GM08714 (cell line): ENCODE results near the gene DCX.

ENCODE experiments used
- H3K4me3 ChIP-seq: fragments of 200-500 bp; sonication (Bioruptor generic); 2 replicates; pipeline ENCODE4 v1.5.1; 2014; ENCODE audit warnings: mild to moderate bottlenecking, low read length, inconsistent platforms
- ZNF274 ChIP-seq: IDR thresholded peaks from 2 replicates; pipeline ENCODE4 v1.6.1; 2012; ENCODE audit warnings: mild to moderate bottlenecking, low read depth, low read length

DCX gene

GRCh38 chrX:111302284-111302683 is 109.7 kb downstream of the DCX start:
- TF ChIP-seq ZNF274 = no peak
- no peak overlapping the region for H3K4me3 ChIP-seq

GRCh38 chrX:111288841-111289240 is 123.2 kb downstream of the DCX start:
- H3K4me3 ChIP-seq = no peak overlapping the region
- no peak for TF ChIP-seq ZNF274

GRCh38 chrX:111284631-111285293 is 127.2 kb downstream of the DCX start:
- H3K4me3 ChIP-seq = no peak overlapping the region
- no peak for TF ChIP-seq ZNF274

- no peak for TF ChIP-seq ZNF274
- H3K4me3 ChIP-seq = no peak overlapping the region
Measured at GRCh38 chrX:111283446-111283845, 128.5 kb downstream of the DCX start.

- TF ChIP-seq ZNF274 = no peak
Measured at GRCh38 chrX:111282991-111283390, 129.0 kb downstream of the DCX start.

GRCh38 chrX:111282139-111282538 is 129.9 kb downstream of the DCX start:
- H3K4me3 ChIP-seq = no peak overlapping the region
- no peak for TF ChIP-seq ZNF274

More at GRCh38 chrX:111282991-111283390, 129.0 kb downstream of the DCX start:
- no peak overlapping the region for H3K4me3 ChIP-seq

GRCh38 chrX:111270339-111270738 is 141.7 kb downstream of the DCX start, which contains the start of gene CAPN6:
CAPN6 (minus strand) TSS chrX:111270483; CDS start chrX:111263936, 6,547 bp downstream.
- H3K4me3 ChIP-seq = no peak within 1 kb of the TSS
- no peak for TF ChIP-seq ZNF274

GRCh38 chrX:111268506-111268905 is 143.5 kb downstream of the DCX start:
- TF ChIP-seq ZNF274 = no peak
- H3K4me3 ChIP-seq = no peak overlapping the region

- no peak overlapping the region for H3K4me3 ChIP-seq
- TF ChIP-seq ZNF274 = no peak
Measured at GRCh38 chrX:111265486-111265885, 146.5 kb downstream of the DCX start.

- TF ChIP-seq ZNF274 = no peak
- H3K4me3 ChIP-seq = no peak overlapping the region
Measured at GRCh38 chrX:111264385-111264784, 147.6 kb downstream of the DCX start.

- TF ChIP-seq ZNF274 = no peak
Measured at GRCh38 chrX:111262086-111262485, 149.9 kb downstream of the DCX start.

GRCh38 chrX:111260451-111260850 is 151.5 kb downstream of the DCX start:
- no peak for TF ChIP-seq ZNF274
- no peak overlapping the region for H3K4me3 ChIP-seq

More at GRCh38 chrX:111262086-111262485, 149.9 kb downstream of the DCX start:
- no peak overlapping the region for H3K4me3 ChIP-seq

GRCh38 chrX:111259559-111259958 is 152.4 kb downstream of the DCX start:
- H3K4me3 ChIP-seq = no peak overlapping the region
- TF ChIP-seq ZNF274 = no peak

- H3K4me3 ChIP-seq = no peak overlapping the region
- no peak for TF ChIP-seq ZNF274
Measured at GRCh38 chrX:111257733-111258132, 154.3 kb downstream of the DCX start.

- no peak for TF ChIP-seq ZNF274
- no peak overlapping the region for H3K4me3 ChIP-seq
Measured at GRCh38 chrX:111254896-111255693, 156.9 kb downstream of the DCX start.
